Measurements from ENCODE around the gene PDZD2.

DNA sequence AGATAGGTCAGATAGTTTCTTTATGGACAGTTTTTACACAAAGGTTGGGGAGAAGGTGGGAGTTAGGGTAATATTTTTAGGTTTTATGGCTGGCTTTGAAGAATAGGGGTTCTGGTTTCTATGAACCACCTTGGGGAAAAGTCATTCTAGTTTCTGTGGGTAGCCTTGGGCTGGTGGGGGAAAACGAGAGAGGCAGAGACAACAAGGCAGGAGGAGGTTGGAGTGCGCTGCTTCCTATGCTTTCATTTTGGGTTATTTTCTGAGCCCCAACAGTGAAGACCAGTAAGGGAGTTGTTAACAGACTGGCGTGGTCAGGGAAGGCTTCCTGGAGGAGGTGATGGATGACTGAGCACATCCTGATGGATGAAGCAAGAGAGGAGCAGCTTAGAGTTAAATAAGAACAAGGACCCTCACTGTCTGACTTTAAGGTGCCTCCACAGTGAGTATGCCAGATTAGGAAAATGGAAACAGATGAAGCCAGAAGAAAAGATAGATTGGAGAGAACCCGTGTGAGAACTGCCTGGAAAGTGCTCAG, 81.9 kb downstream of the PDZD2 start:
- TF ChIP-seq, protein P1, sequence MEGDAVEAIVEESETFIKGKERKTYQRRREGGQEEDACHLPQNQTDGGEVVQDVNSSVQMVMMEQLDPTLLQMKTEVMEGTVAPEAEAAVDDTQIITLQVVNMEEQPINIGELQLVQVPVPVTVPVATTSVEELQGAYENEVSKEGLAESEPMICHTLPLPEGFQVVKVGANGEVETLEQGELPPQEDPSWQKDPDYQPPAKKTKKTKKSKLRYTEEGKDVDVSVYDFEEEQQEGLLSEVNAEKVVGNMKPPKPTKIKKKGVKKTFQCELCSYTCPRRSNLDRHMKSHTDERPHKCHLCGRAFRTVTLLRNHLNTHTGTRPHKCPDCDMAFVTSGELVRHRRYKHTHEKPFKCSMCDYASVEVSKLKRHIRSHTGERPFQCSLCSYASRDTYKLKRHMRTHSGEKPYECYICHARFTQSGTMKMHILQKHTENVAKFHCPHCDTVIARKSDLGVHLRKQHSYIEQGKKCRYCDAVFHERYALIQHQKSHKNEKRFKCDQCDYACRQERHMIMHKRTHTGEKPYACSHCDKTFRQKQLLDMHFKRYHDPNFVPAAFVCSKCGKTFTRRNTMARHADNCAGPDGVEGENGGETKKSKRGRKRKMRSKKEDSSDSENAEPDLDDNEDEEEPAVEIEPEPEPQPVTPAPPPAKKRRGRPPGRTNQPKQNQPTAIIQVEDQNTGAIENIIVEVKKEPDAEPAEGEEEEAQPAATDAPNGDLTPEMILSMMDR (IDR thresholded peaks at IDR 0.05) = no peak
- TF ChIP-seq POLR2A (IDR thresholded peaks at IDR 0.05) = no peak

Data from prostate gland (tissue), 2 donors.